GM18526 (cell line): ENCODE measurements around the gene MRM3.

Experiments
- POLR2A ChIP-seq: IDR thresholded peaks from 3 replicates; pipeline ENCODE4 v1.6.1; 2011; ENCODE audit not compliant: insufficient read length; ENCODE audit errors: extremely low read depth

Gene MRM3

GRCh38 chr17:751269-752001 lies 30.7 kb upstream of the MRM3 start:
- TF ChIP-seq POLR2A: no peak

GRCh38 chr17:752002-752619 lies 30.0 kb upstream of the MRM3 start, which contains the start of gene GEMIN4:
TSS of gene GEMIN4 (minus strand) at chr17:752264. CDS start at chr17:752142, 122 bp downstream.
- TF ChIP-seq POLR2A: peak; percentile 83

- TF ChIP-seq POLR2A: no peak
These were observed 29.4 kb upstream of the MRM3 start for GRCh38 chr17:752620-753219.

- TF ChIP-seq POLR2A: no peak
These were observed 28.7 kb upstream of the MRM3 start for GRCh38 chr17:753418-753817.

GRCh38 chr17:759964-760363 lies 22.2 kb upstream of the MRM3 start:
- no peak for TF ChIP-seq POLR2A

- TF ChIP-seq POLR2A: no peak
These were observed 21.8 kb upstream of the MRM3 start for GRCh38 chr17:760371-760770.

- no peak for TF ChIP-seq POLR2A
These were observed 15.1 kb upstream of the MRM3 start for GRCh38 chr17:767076-767475.

GRCh38 chr17:773016-773415 lies 9.1 kb upstream of the MRM3 start:
- TF ChIP-seq POLR2A: no peak

GRCh38 chr17:773467-774312 lies 8.5 kb upstream of the MRM3 start:
- no peak for TF ChIP-seq POLR2A

- TF ChIP-seq POLR2A: no peak
These were observed 7.9 kb upstream of the MRM3 start for GRCh38 chr17:774313-774584.

GRCh38 chr17:778096-778495 lies 4.1 kb upstream of the MRM3 start:
- no peak for TF ChIP-seq POLR2A

GRCh38 chr17:784143-784542 lies 2.0 kb downstream of the MRM3 start:
- no peak for TF ChIP-seq POLR2A

- TF ChIP-seq POLR2A: no peak
These were observed 5.6 kb downstream of the MRM3 start for GRCh38 chr17:787641-788221.

GRCh38 chr17:788551-788950 lies 6.4 kb downstream of the MRM3 start:
- no peak for TF ChIP-seq POLR2A

GRCh38 chr17:789160-789840 lies 7.1 kb downstream of the MRM3 start:
- TF ChIP-seq POLR2A: no peak
